HepG2 (cell line): ENCODE data around the gene UBAC2.

Experiments used
- HNRNPL ChIP-seq: fragments of 200-400 bp; formaldehyde crosslinking; IDR thresholded peaks from 2 replicates; pipeline ENCODE4 v1.6.1; 2017; ENCODE audit warnings: mild to moderate bottlenecking, low read depth, low read length
- SIN3A ChIP-seq: IDR thresholded peaks from 2 replicates; pipeline ENCODE4 v1.6.1; 2011; ENCODE audit warnings: low read depth, mild to moderate bottlenecking, control low read depth, low read length, borderline replicate concordance
- ZNF839 ChIP-seq: sonication (generic); formaldehyde crosslinking; IDR thresholded peaks from 2 replicates; pipeline ENCODE4 v1.4.0; 2020; ENCODE audit warnings: missing genetic modification reagents, mild to moderate bottlenecking, borderline replicate concordance

DNA sequence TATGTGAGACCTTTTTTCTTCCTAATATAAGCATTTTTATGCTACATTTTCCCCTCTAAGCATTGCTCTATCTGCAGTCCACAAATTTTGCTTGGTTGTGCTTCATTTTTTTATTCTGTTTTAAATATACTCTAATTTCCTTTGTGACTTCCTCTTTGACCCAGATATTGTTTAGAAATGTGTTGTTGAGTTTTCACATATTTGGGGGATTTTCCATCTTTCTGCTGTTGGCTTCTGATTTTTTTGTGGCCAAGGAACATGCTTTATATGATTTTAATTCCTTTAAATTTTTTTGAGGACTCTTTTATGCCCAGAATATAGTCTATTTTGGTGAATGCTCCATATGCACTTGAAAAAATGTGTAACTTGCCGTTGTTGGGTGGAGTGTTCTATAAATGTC lies 22.9 kb downstream of the UBAC2 start:
- TF ChIP-seq ZNF839 (no peak), SIN3A (no peak), HNRNPL (no peak)
